ENCODE measurements around the gene IL4.
"Not testable (repeated sequence)": the region's sequence is repeated elsewhere in the genome, so short reads cannot be mapped to it uniquely, and the experiment has no call there.

Gene IL4

DNA sequence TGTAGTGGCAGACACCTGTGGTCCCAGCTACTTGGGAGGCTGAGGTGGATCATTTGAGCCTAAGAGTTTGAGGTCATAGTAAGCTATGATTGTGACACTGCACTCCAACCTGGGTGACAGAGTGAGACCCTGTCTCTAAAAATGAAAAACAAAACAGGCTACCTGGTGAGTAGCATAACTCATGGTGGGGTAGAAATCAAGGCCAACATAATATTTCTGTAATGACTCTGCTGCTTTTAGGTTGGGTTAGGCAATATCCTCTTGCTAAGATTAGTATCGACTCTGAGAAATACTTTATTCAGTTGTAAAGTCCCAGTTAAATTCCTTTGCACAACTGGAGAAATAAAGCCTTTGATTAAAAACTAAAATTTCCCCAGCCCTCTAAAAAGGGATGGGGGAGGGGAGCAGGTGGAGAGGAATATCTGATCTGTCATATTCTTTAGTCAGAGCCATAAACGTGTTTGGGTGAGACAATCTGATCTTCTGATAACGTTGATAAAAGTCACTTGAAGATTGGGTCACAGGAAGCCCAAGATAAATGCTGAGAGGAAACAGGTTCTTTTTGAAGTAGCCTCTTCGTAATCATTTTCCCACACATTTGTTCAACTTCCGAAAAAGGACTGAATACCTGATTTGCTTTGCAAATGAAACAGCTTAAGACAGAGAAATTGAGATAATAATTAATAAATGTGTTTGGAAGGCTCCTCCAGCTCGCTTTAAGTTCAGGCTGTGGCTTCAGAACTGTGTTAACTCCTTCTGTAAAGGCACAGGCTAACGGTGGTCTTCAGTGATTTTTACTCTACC, 14.9 kb downstream of the IL4 start:
- DNase-seq (ENCODE audit: extremely low read depth, low read depth) = no peak
- TF ChIP-seq, protein P1, sequence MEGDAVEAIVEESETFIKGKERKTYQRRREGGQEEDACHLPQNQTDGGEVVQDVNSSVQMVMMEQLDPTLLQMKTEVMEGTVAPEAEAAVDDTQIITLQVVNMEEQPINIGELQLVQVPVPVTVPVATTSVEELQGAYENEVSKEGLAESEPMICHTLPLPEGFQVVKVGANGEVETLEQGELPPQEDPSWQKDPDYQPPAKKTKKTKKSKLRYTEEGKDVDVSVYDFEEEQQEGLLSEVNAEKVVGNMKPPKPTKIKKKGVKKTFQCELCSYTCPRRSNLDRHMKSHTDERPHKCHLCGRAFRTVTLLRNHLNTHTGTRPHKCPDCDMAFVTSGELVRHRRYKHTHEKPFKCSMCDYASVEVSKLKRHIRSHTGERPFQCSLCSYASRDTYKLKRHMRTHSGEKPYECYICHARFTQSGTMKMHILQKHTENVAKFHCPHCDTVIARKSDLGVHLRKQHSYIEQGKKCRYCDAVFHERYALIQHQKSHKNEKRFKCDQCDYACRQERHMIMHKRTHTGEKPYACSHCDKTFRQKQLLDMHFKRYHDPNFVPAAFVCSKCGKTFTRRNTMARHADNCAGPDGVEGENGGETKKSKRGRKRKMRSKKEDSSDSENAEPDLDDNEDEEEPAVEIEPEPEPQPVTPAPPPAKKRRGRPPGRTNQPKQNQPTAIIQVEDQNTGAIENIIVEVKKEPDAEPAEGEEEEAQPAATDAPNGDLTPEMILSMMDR (IDR thresholded peaks at IDR 0.05; ENCODE audit: low read depth, low read length) = no peak

DNA sequence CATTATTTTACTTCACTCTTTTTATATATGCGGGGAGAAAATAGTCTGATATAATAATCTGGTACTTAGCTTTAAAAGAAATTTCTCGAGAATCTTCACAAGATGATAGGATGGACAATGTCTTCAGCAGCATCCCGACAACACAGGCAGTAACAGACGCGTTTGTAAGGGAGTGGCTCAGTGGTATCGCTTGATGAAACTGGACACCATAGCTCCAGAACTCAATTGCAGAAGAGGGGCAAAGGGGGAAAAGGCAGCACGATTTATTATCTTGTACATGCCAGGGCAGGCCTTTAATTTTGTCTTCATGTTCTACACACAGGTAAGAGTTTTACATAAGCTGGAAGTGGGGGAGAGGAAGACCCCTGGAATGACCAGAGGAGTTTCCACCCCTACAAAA, 15.7 kb downstream of the IL4 start:
- DNase-seq (ENCODE audit: extremely low read depth, low read depth) = no peak
- TF ChIP-seq, protein P1 (IDR thresholded peaks at IDR 0.05; ENCODE audit: low read depth, low read length) = no peak

DNA sequence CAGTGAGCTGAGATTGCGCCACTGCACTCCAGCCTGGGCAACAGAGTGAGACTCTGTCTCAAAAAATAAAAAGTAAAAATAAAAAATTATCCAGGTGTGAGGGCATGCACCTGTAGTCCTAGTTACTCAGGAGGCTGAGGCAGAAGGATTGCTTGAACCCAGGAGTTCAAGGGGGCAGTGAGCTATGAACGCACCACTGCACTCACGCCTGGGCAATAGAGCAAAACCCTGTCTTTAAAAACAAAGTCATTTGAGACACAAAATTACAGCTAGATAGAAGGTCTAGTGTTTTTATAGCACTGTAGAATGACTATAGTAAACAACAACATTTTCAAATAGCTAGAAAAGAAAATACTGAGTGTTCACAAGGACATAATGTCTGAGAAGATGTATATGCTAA, 16.4 kb downstream of the IL4 start:
- no peak for DNase-seq (ENCODE audit: extremely low read depth, low read depth)
- TF ChIP-seq, protein P1 (IDR thresholded peaks at IDR 0.05; ENCODE audit: low read depth, low read length) = no peak

DNA sequence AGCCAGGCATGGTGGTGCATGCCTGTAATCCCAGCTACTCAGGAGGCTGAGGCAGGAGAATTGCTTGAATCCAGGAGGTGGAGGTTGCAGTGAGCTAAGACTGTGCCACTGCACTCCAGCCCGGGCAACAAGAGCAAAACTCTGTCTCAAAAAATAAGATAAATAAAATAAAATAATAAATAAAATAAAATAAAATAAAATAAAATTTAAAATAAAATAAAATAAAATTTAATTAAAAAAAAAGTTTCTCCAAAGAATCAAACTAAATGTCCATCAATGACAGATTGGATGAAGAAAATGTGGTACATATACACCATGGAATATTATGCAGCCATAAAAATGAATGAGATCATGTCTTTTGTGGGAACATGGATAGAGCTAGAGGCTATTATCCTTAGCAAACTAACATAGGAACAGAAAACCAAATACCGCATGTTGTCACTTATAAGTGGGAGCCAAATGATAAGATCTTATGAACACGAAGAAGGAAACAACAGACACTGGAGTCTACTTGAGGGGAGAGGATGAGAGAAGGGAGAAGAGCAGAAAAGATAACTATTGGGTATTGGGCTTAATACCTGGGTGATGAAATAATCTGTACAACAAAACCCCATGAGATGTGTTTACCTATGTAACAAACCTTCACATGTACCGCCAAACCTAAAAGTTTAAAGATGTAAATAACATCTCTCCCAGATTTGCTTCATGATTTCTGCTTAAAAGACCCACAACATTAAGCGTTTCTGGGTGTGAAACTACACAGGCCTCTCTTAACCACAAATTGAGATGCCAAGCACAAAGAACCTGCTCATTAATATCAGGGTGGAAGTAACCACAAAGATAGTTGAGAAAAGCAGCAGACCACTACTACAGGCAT, 18.2 kb downstream of the IL4 start:
- not testable (repeated sequence) for DNase-seq (ENCODE audit: extremely low read depth, low read depth)

DNA sequence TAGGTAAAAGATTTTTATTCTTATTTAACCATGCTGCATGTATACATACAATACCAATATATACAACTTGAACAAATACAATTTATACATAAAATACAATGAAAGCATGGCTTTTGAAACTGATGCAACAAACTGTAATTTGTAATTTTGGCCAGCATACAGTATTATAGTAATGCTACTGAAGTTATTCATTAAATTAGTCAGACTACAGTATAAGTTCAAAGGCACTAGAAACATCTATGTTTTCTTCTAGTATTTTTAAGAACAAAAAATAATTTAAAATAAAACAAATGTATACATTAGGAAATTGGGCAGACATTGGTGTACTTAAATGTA, 18.8 kb downstream of the IL4 start:
- TF ChIP-seq, protein P1 (IDR thresholded peaks at IDR 0.05; ENCODE audit: low read depth, low read length) = no peak
- DNase-seq (ENCODE audit: extremely low read depth, low read depth) = no peak

DNA sequence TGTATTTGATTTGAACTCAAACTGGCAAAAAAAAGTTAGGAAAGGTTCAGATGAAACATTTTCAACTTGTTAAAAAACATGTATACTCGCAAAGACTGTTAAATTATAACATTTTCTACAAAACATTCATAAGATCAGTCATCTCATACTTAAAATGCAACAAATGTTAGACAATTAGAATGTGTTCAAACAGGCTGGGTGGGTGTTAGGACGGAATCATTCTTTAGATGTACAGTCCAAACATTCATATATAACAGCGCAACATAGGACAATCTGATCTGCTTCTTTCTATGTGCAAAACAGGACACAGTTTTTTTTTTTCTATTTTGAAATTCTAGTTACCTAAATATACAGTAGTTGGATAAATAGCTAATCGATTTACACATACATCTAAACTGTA, 22.2 kb downstream of the IL4 start:
- no peak for DNase-seq (ENCODE audit: extremely low read depth, low read depth)
- TF ChIP-seq, protein P1 (IDR thresholded peaks at IDR 0.05; ENCODE audit: low read depth, low read length) = no peak

DNA sequence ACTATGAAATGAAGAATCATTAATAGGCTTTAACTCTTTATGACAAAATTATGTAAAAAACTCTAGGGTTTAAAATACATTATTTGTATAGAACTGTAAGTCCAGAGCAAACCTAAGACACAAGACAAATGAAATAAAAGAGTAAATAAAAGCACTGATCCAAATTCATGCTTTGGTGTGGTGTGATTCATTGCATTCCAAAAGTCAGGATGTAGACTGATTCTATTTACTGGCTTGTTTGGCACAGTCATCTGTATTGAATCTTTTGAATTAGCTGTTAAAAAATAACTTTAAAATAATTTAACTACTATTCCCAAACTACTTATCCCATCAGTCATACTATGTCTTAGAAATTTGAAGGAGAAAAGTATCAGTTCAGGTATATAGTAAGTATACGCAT, 31.1 kb downstream of the IL4 start:
- DNase-seq (ENCODE audit: extremely low read depth, low read depth) = no peak
- TF ChIP-seq, protein P1 (IDR thresholded peaks at IDR 0.05; ENCODE audit: low read depth, low read length) = no peak
